Fibroblast of peridontal ligament (primary cell): Measurements from ENCODE around the gene GRIA3.
"Not testable (repeated sequence)": the region's sequence is repeated elsewhere in the genome, so short reads cannot be mapped to it uniquely, and the experiment has no call there.

Source experiments
- DNase-seq: peaks from one replicate; pipeline ENCODE4 v3.0.0-alpha.2; 2010; ENCODE audit errors: extremely low read depth

GRIA3 gene

GRCh38 chrX:123455693-123456092 lies 271.6 kb downstream of the GRIA3 start:
- DNase-seq = no peak

GRCh38 chrX:123464709-123465108 lies 280.6 kb downstream of the GRIA3 start:
- DNase-seq = no peak

- DNase-seq = no peak
Measured at GRCh38 chrX:123468481-123468880, 284.4 kb downstream of the GRIA3 start.

- no peak for DNase-seq
Measured at GRCh38 chrX:123475068-123475724, 291.1 kb downstream of the GRIA3 start.

- no peak for DNase-seq
Measured at GRCh38 chrX:123476611-123477219, 292.6 kb downstream of the GRIA3 start.

GRCh38 chrX:123477673-123478072 lies 293.6 kb downstream of the GRIA3 start:
- no peak for DNase-seq

GRCh38 chrX:123481913-123482851 lies 298.1 kb downstream of the GRIA3 start:
- DNase-seq = peak; percentile 34

- DNase-seq = no peak
Measured at GRCh38 chrX:123486297-123486696, 302.2 kb downstream of the GRIA3 start.

- DNase-seq = no peak
Measured at GRCh38 chrX:123487236-123487635, 303.2 kb downstream of the GRIA3 start.

- DNase-seq = no peak
Measured at GRCh38 chrX:123487669-123488068, 303.6 kb downstream of the GRIA3 start.

- no peak for DNase-seq
Measured at GRCh38 chrX:123489011-123489410, 304.9 kb downstream of the GRIA3 start.

- no peak for DNase-seq
Measured at GRCh38 chrX:123493857-123494256, 309.8 kb downstream of the GRIA3 start.

GRCh38 chrX:123499787-123500186 lies 315.7 kb downstream of the GRIA3 start:
- DNase-seq = no peak

GRCh38 chrX:123504047-123504446 lies 320.0 kb downstream of the GRIA3 start:
- no peak for DNase-seq

- DNase-seq = no peak
Measured at GRCh38 chrX:123504630-123505270, 320.7 kb downstream of the GRIA3 start.

GRCh38 chrX:123513585-123514278 lies 329.7 kb downstream of the GRIA3 start:
- no peak for DNase-seq

GRCh38 chrX:123514279-123514640 lies 330.2 kb downstream of the GRIA3 start:
- DNase-seq = not testable (repeated sequence)

GRCh38 chrX:123518791-123519190 lies 334.7 kb downstream of the GRIA3 start:
- no peak for DNase-seq

GRCh38 chrX:123525123-123525725 lies 341.1 kb downstream of the GRIA3 start:
- no peak for DNase-seq

GRCh38 chrX:123530726-123531125 lies 346.6 kb downstream of the GRIA3 start:
- DNase-seq = not testable (repeated sequence)
